NCI-H82 (cell line): ENCODE data around the gene RBBP4.
"Not testable (repeated sequence)": the region's sequence is repeated elsewhere in the genome, so short reads cannot be mapped to it uniquely, and the experiment has no call there.

Source experiments
- DNase-seq: peaks from one replicate; lab custom pipeline; 2025; lab: John Stamatoyannopoulos, UW

The RBBP4 gene

DNA sequence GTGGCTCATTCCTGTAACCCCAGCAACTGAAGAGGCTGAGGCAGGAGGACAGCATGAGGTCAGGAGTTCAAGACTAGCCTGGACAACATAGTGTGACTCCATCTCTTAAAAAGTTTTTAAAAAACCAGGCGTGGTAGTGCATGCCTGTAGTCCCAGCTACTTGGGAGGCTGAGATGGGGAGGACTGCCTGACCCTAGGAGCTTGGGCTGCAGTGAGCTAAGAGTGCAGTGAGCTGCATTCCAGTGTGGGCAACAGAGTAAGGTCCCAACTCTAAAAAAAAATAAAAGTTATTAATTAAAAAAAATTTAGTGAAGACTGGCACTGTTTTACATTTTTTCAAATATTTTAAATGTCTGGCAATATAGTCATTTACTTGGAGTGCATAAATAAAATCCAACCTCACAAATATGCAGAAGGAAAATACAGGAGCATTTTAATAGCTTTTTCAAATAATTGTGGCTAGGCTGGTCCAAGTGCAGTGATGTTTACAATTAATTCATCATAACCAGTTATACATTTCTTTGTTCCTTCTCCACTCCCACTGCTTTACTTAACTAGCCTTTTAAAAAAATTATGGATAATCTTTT, 11.4 kb upstream of the RBBP4 start:
- no peak for DNase-seq

GRCh38 chr1:32642292-32642827, 8.6 kb upstream of the RBBP4 start:
- not testable (repeated sequence) for DNase-seq

- no peak for DNase-seq
These were observed 6.6 kb upstream of the RBBP4 start for GRCh38 chr1:32644426-32644825.

GRCh38 chr1:32647308-32648134, 3.5 kb upstream of the RBBP4 start:
- DNase-seq = no peak

- peak; percentile 98 for DNase-seq
These were observed 708 bp upstream of the RBBP4 start, which contains the start of gene ZBTB8OS for GRCh38 chr1:32650248-32650751. ZBTB8OS (minus strand) TSS chr1:32650550; CDS start chr1:32650529, 21 bp downstream.

- DNase-seq = peak; percentile 64
These were observed 559 bp downstream of the RBBP4 start for GRCh38 chr1:32651461-32652073.

- DNase-seq = no peak
These were observed 1.4 kb downstream of the RBBP4 start for GRCh38 chr1:32652244-32652962.

GRCh38 chr1:32659581-32659980, 8.6 kb downstream of the RBBP4 start:
- DNase-seq = no peak

DNA sequence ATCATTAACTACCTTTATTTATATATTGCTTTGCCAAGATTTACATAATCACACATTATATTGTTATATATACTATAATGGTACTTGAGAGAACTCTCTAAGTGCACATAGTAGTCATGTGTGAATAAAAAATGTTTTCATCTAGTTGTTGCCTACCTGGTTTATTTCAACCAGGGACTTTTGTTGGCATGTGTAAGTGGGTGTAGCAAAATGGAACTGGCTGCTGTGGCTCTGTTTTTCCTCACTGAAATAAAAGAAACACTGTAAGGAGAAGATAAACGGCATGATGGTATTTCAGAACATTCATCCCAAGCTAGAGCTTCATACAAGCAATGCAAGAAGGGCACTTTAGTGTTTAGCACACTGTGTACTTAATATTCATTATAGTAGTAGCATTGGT, 14.9 kb downstream of the RBBP4 start:
- DNase-seq = no peak

DNA sequence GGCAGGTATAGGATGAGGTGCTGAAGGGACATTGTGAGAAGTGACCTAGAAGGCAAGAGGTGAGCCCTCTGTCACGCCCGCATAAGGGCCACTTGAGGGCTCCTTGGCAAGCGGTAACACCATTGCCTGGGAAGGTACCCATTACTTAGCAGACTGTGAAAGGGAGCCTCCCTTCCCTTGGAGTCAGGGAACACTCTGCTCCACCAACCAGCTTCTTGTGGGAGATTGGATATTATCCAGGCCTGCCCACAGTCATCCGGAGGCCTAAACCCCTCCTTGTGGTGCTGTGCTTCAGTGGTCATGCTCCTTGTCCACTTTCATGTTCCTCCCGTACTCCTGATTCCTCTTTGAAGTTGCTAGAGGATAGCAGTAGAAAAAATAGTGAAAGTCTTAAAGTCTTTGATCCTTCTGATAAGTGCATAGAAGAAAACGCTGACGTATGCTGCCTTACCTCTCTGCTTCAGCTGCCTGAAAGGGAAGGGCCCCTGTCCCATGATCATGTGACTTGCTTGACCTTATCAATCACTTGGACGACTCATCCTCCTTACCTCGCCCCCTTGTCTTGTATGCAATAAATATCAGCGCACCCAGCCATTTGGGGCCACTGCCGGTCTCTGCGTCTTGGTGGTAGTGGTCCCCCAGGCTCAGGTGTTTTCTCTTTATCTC, 16.0 kb downstream of the RBBP4 start:
- DNase-seq = no peak

- not testable (repeated sequence) for DNase-seq
These were observed 17.7 kb downstream of the RBBP4 start for GRCh38 chr1:32668716-32669115.

DNA sequence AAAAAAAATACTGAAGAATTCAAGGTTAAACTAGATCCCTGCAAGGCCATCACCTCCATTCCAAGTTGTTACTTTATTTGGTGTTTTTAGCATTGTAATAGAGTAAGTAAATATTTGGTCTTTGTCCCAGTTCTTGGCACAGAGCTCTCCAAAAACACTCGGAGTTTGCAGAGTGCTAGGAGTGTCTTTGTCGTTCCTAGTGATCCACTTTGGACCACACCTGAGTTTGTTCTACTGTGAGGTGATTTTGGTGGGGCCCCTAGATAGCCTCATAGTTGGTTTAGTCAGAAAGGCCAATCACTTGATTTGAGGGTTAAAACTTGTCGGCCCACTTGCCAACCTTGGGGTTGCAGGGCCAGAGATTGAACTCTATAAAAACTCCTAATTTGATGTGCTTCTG, 25.9 kb downstream of the RBBP4 start:
- no peak for DNase-seq

DNA sequence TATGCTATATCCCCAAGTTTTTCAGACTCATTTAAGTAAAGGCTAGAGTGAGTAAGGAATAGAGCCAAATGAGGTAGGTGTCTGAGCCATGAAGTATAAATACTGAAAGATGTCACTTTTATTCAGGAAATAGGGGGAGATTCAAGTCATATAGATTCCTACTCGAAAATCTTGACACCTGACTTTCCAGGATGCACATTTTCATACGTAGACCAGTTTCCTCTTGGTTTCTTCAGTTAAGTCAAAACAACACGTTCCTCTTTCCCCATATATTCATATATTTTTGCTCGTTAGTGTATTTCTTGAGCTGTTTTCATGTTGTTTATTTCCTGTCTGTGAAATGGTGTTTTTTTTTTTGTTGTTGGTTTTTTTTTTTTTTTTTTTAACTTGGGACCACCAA, 29.0 kb downstream of the RBBP4 start:
- not testable (repeated sequence) for DNase-seq

GRCh38 chr1:32680642-32681041, 29.6 kb downstream of the RBBP4 start:
- DNase-seq = no peak

- DNase-seq = no peak
These were observed 30.5 kb downstream of the RBBP4 start for GRCh38 chr1:32681509-32681908.

- DNase-seq = no peak
These were observed 31.0 kb downstream of the RBBP4 start for GRCh38 chr1:32681999-32682398.

DNA sequence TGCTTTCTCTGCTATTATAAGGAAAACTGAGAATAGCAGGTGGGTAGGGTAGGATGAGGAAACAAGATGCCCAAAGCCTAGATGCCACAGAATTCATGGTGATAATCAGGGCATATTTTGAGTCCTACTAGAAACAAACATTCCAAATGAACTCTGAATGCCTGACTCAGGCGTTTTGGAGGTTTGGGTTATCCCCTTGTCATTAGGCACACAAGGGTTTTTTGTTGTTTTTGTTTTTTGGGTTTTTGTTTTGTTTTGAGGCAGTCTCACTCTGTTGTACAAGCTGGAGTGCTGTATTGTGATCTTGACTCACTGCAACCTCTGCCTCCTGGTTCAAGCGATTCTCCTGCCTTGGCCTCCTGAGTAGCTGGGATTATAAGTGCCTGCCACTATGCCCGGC, 32.4 kb downstream of the RBBP4 start:
- no peak for DNase-seq

- DNase-seq = no peak
These were observed 33.3 kb downstream of the RBBP4 start for GRCh38 chr1:32684167-32684811.

- peak; percentile 28 for DNase-seq
These were observed 34.5 kb downstream of the RBBP4 start for GRCh38 chr1:32685498-32685897.

GRCh38 chr1:32686387-32686786, 35.4 kb downstream of the RBBP4 start:
- DNase-seq = no peak
